ENCODE data around the gene ZNF497. TPM values are rescaled to one million over a fixed set of nuclear protein-coding genes. Genes with fewer than 3 reads are reported as not detected.

Gene ZNF497
- total RNA-seq, 1 experiment from 2014 or later: 2.6 TPM

DNA sequence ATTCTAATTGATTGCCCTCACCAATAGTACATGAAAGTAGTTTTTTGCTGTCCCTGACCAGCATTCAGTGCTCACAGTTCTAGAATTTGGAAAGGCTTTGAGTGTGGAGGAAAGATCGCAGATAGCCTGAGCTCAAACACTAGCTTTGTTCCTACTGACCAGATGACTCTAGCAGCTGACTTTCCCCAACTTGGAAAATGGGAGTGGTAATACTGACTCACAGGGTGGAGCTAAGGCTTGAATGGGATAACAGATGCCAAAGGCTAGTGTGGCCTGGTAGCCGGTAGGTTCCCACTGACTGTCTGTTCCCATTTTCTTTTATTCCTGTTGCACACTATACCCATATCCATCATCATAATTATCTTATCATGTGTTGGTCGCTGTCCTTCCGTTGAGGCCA lies 32.1 kb downstream of the ZNF497 start:
- Histone ChIP-seq H3K4me1 (ENCODE audit: insufficient read depth, low read length, poor library complexity, severe bottlenecking) (no peaks in the 10 kb centered on the region), H3K36me3 (ENCODE audit: insufficient read depth, low read length, poor library complexity, severe bottlenecking) (no peaks in the 10 kb centered on the region), H3K4me3 (ENCODE audit: low read depth, low read length, poor library complexity, severe bottlenecking) (no peak overlapping the region), H3K27ac (ENCODE audit: low read depth, low read length, poor library complexity, severe bottlenecking) (no peak overlapping the region), H3K9me3 (ENCODE audit: low read depth, low read length, poor library complexity, severe bottlenecking) (no peaks in the 10 kb centered on the region), H3K27me3 (replicated peaks; ENCODE audit: insufficient read depth, low read depth, low read length, poor library complexity) (no peaks in the 10 kb centered on the region)
- POLR2A ChIA-PET (ENCODE audit: low non-redundant PET): no interaction called here
- no TSS peak for BruUV-seq (replicated peaks)
- CTCF ChIA-PET: no interaction called here
- no peak for DNase-seq (ENCODE audit: low spot score)
- TF ChIP-seq EZH2 (IDR thresholded peaks at IDR 0.05; ENCODE audit: borderline replicate concordance, low read depth, low read length, poor library complexity, severe bottlenecking): no peak
- TF ChIP-seq, protein P1, sequence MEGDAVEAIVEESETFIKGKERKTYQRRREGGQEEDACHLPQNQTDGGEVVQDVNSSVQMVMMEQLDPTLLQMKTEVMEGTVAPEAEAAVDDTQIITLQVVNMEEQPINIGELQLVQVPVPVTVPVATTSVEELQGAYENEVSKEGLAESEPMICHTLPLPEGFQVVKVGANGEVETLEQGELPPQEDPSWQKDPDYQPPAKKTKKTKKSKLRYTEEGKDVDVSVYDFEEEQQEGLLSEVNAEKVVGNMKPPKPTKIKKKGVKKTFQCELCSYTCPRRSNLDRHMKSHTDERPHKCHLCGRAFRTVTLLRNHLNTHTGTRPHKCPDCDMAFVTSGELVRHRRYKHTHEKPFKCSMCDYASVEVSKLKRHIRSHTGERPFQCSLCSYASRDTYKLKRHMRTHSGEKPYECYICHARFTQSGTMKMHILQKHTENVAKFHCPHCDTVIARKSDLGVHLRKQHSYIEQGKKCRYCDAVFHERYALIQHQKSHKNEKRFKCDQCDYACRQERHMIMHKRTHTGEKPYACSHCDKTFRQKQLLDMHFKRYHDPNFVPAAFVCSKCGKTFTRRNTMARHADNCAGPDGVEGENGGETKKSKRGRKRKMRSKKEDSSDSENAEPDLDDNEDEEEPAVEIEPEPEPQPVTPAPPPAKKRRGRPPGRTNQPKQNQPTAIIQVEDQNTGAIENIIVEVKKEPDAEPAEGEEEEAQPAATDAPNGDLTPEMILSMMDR (conservative IDR thresholded peaks at IDR 0.05; ENCODE audit: low read depth, low read length): no peak
- intact Hi-C loops (cut with micrococcal nuclease; ENCODE audit: unreplicated experiment): no loop called here

DNA sequence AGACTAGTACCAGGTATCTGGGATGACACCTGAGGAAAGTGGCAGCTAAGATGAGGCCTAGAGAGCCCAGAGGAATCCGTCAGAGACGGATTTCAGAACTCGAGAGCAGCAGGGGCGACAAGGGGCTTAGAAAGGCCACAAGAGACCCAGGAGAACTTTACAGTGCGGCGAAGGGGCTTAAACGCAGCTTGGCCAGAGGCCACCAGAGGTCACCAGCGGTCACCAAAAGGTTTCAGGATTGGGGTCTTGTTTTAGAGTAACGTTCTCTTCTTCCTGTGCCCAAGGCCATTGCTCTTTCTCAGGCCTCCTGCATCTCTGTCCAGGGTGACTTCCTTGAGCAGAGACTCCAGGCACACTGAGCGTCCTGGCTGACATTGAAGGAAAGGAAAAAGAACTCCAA lies 33.6 kb downstream of the ZNF497 start:
- peak; percentile 17 for DNase-seq (ENCODE audit: low spot score)
- H3K36me3 ChIP-seq (ENCODE audit: insufficient read depth, low read length, poor library complexity, severe bottlenecking): no peaks in the 10 kb centered on the region
- no peaks in the 10 kb centered on the region for H3K27me3 ChIP-seq (replicated peaks; ENCODE audit: insufficient read depth, low read depth, low read length, poor library complexity)
- CTCF ChIA-PET: no interaction called here
- POLR2A ChIA-PET (ENCODE audit: low non-redundant PET): interaction anchor here (0.6 kb wide), 1 partner anchor 12 kb away, joined by 11 read pairs; no protein-coding TSS in a partner anchor
- H3K27ac ChIP-seq (ENCODE audit: low read depth, low read length, poor library complexity, severe bottlenecking): no peak overlapping the region
- H3K9me3 ChIP-seq (ENCODE audit: low read depth, low read length, poor library complexity, severe bottlenecking): no peaks in the 10 kb centered on the region
- BruUV-seq (replicated peaks): no TSS peak
- H3K4me1 ChIP-seq (ENCODE audit: insufficient read depth, low read length, poor library complexity, severe bottlenecking): no peaks in the 10 kb centered on the region
- no peak overlapping the region for H3K4me3 ChIP-seq (ENCODE audit: low read depth, low read length, poor library complexity, severe bottlenecking)
- TF ChIP-seq, protein P1 (conservative IDR thresholded peaks at IDR 0.05; ENCODE audit: low read depth, low read length): peak; percentile 33; the same call in 1 of the 2 replicates
- no peak for TF ChIP-seq EZH2 (IDR thresholded peaks at IDR 0.05; ENCODE audit: borderline replicate concordance, low read depth, low read length, poor library complexity, severe bottlenecking)
- intact Hi-C loops (cut with micrococcal nuclease; ENCODE audit: unreplicated experiment): no loop called here

DNA sequence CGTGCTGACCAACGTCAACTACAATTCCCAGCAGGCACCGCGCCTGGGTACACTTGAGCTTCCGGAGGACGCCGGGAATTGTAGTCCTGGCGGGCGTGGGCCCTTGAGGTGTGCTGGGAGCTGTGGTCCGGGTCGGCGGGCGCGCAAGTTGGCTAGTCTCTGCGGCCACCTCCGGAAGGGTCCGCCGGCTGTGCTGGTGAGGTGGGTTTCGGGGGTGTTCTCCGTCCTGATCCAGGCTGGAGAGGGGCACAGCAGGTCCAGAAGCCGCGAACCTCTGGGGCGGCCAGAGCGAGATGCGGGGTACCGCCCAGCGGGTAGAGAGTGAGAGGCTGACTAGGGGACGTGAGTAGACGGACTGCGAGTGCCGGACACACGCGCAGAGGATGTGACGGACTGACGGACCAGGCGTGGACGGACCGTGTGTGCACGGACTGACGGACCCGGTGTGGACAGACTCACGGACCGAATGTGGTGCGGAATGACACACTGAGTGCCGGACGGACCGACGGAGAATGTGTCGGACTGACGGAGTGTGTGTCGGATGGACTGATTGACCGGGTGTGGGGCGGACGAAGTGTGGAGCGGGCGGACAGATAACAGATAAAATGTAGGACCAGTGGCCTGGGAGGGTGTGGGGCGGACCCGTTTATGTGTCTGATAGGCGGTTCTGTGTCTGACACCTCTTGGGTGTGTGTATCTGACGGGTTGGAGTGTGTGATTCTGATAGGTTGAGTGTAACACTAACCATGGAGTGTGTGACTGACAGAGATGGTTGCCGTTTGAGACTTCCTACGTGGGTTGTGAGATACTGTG lies 35.4 kb downstream of the ZNF497 start, which contains the start of gene ZSCAN22:
Gene ZSCAN22 (plus strand): TSS at position 81 of the 813 bp plus-strand sequence. CDS start 7,809 bp downstream, outside the sequence.
- peak; percentile 97 for DNase-seq (ENCODE audit: low spot score)
- intact Hi-C loops (cut with micrococcal nuclease; ENCODE audit: unreplicated experiment): no loop called here
- no peaks in the 10 kb centered on the region for H3K27me3 ChIP-seq (replicated peaks; ENCODE audit: insufficient read depth, low read depth, low read length, poor library complexity)
- ChIA-PET CTCF (no interaction called here), POLR2A (ENCODE audit: low non-redundant PET) (interaction anchor here (0.6 kb wide), 1 partner anchor 20 kb away, joined by 8 read pairs; no protein-coding TSS in a partner anchor)
- no peaks in the 10 kb centered on the region for H3K36me3 ChIP-seq (ENCODE audit: insufficient read depth, low read length, poor library complexity, severe bottlenecking)
- peak within 1 kb of the TSS; percentile 72 for H3K27ac ChIP-seq (ENCODE audit: low read depth, low read length, poor library complexity, severe bottlenecking)
- BruUV-seq (replicated peaks): TSS peak; percentile 52
- H3K9me3 ChIP-seq (ENCODE audit: low read depth, low read length, poor library complexity, severe bottlenecking): no peaks in the 10 kb centered on the region
- TF ChIP-seq EZH2 (IDR thresholded peaks at IDR 0.05; ENCODE audit: borderline replicate concordance, low read depth, low read length, poor library complexity, severe bottlenecking): no peak
- TF ChIP-seq, protein P1 (conservative IDR thresholded peaks at IDR 0.05; ENCODE audit: low read depth, low read length): no peak
- H3K4me3 ChIP-seq (ENCODE audit: low read depth, low read length, poor library complexity, severe bottlenecking): peak within 1 kb of the TSS; percentile 73
- H3K4me1 ChIP-seq (ENCODE audit: insufficient read depth, low read length, poor library complexity, severe bottlenecking): no peaks in the 10 kb centered on the region
